HG03280 (cell line): ENCODE data around the gene IQCK.

Experiments
- ATAC-seq: cut with Tn5 transposase; IDR thresholded peaks from one replicate; pipeline ENCODE4 v1.9.1; 2021; ENCODE audit warnings: mild to moderate bottlenecking, moderate library complexity; ENCODE audit not compliant: unreplicated experiment

IQCK gene

DNA sequence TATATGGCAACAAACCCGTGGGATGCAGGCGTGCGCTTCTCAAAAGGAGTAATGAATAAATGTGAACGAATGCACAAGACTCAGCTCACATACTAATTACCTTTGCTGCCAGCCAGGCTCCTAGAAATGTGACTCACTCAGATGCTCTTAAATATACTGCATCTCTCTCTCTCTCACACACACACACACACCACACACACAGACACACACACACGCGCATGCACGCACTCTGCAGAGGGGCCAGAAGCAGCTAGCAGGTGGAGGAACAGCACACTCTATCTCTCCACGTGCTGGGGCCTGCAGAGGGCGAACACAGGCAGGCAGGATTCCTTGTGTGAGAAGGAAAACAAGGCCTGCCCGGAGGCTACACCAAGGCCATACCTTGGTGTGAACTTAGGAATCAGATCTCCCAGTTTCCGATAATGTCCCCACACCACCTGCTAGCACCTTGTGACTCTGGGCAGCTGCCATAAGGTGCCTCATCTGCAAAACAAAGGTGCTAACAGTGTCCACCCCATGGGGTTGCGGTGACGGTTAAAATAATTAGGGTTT is 161.2 kb downstream of the IQCK start:
- no peak for ATAC-seq

DNA sequence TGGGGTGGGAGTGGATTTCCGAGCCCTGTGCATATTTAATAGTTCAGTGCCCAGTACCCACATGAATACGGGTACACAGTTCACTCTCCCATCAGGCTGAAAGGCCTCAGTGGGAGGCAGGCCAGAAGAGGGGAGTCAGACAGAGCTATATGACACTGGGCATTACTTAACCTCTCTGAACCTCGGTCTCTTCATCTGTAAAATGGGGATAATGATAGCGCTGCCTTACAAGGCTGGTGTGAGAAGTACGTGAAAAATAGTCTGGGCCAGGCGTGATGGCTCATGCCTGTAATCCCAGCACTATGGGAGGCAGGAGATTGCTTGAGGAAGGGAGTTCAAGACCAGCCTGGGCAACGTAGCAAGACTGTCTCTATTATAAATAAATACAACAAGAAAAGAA is 163.0 kb downstream of the IQCK start:
- ATAC-seq, result no peak

DNA sequence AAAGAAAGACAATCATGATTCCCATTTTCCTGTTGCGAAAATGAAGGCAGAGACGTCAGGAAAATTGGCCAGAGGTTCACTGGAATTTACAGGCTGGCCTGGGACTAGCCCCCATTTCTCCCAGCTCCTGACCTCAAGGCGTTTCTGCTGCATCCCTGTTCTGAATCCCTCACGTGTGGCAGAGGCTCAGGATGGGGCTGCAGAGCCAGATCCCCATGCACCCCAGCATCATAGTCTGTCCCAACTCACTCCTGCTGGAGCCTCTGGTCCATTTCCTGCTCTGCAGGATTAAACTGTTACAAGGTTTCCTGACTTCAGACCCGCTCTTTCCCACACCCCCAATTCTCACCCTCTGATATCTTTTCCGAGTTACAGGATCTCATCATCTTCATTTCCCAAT is 163.7 kb downstream of the IQCK start:
- ATAC-seq, result no peak

DNA sequence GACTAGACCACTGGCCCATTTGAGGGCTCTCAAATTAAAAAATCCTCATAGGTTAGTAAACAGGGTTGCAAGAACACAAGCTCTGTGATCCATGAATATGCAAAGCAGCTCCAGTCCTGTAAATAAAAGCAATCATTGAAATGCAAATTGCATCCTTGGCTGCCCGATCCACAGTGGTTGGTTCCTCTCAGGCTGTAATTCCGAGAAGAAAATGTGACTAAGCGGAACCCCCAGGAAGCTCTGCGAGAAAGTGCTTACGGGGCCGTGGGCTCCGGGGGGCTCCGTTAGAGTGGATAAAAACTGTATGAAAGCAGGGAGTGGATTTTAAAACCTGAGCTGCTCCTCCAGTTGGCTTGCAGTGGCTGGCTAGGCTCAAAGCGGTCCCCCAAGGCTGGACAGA is 164.1 kb downstream of the IQCK start:
- ATAC-seq, result no peak

DNA sequence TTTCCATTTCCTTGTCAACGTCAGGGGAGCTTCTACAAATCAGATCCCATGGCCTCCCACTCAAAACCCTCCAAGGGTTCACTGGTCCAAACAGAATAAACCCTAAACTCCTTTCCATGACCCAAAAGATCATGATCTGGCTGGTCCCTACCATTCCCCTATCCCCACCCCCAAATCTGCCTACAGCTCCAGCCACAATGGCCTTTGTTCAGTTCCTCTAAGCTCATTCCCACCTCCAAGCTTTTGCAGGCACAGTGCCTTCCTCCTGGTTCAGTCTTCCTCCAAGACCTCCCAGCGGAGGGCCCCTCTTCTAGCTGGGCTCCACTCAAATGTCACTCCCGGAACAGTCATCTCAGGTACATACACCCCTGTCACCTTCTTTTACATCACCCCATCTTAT is 164.6 kb downstream of the IQCK start:
- no peak for ATAC-seq

DNA sequence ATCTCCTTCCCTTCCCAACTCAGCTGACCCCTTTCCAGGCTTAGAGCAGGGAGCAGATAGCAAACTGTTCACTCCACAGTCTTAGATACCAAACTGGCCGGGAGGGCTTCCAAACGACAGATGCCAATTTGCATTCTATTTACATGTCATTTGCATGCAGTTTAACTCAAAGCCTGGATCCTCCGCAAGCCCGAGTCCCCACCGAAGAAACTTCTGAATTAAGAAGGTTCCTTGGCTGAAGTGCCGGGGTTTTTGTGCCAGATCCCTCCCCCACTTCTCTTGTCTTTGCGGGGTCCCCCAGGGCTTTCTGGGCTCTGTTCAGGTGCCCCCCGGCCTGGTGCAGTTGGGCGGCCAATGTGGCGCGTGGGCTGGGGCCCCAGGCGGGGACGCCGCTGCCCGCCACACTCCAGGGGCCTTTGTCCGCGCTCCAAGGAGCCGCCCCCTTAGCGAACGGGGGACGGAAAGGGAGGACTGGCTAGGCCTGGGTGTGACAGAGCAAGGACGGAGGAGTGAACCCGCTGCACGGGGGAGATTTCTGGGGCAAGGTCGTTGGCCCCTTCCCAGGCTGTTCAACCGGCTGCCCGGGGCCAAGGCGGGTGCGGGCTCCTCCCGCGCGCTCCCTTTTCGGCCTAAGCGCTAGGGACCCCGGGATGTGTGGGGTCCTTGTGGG is 165.4 kb downstream of the IQCK start:
- ATAC-seq, result no peak

GRCh38 chr16:19883966-19884485 is 166.0 kb downstream of the IQCK start:
- no peak for ATAC-seq

DNA sequence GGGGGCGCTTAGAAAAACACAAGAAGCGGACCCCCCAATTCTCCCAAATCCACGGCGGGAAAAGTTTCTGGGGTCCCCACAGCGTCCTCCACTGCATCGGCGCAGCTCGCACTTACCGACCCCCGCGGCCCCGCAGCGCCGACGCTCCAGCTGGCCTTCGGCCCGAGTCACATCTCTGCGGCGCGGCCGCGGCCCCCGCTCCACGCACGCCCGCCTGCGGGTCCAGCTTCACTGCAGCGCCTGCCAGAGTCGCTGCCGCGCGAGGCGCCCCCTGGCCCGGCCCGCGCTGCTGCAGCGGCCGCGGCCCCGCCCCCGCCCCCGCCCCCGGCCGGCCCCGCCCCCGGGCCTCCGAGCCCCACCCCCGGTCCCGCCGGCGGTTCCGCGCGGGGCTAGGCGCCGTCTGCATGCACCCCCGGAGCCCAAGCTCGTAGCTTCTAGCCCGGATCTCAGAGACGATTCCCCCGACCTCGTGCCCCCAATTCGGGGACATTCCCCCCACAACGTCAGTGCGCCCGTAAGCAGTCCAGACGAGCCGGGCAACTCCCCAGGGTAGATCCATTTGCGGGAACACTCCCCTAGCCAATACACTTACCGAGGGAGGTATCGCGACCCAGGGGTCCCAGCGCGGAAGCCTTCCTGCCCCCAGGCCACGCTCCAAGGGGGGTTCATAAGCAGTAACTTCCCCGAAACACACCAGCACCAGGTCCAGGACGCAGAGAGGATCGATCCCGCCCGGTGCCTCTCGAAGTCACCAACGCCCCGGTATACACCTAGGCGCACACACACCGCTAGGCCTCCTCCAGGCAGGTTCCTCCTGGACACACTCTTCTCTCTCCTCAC is 166.8 kb downstream of the IQCK start, which contains the start of gene GPRC5B:
Gene GPRC5B, minus strand, starts transcription at position 238 of the 840 bp plus-strand sequence. CDS start 12,003 bp downstream, outside the sequence.
- no peak for ATAC-seq

DNA sequence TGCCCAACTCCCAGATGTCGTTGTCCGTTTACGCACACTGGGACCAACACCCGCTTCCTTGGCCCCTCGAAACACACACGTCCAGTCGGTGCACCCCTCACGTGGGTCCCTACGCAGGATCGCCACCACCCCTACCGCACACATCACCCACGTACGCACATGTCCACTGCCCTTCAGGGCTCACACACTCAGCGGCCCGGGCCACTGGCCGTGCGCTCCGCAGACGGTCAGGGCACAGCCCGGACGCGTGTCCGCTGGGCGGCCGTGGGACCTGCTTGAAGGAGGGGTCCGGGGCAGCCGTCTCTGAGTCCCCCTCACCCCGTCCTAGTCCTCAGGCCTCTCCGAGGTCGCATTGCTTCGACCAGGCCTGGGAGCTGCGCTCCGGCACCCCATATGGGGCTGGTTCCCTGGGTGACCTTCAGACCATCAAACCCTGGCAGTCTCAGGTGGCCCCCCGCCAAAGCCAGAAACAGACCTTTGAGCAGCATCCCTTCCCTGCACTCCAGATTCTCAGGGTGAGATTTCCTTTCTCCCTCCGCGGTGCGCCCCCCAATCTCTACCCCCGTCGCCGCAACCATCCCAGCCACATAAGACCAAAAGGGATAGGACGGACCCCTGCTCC is 167.5 kb downstream of the IQCK start:
- no peak for ATAC-seq

- ATAC-seq, result no peak
These were observed 168.2 kb downstream of the IQCK start for GRCh38 chr16:19886073-19886941.

GRCh38 chr16:19888834-19889233 is 170.8 kb downstream of the IQCK start:
- no peak for ATAC-seq

DNA sequence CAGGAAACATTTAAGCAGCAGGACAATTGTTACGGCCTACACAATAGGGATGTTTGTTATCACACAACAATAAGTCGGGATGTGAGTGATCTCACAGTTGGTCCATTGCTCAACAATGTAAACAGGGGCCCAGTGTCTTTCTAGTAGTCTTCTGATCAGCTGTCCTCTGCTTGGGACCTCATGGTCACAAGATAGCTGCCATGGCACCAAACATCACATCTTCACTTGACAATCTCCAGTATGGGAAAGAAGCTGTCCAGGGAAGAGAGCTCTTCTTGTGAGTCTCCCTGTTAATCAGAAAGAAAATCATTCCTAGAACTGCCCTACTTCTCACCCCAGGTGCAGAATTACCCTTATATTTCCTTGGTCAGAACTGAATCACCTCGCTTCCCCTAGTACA is 172.8 kb downstream of the IQCK start:
- ATAC-seq, result no peak

GRCh38 chr16:19892902-19893301 is 174.8 kb downstream of the IQCK start:
- no peak for ATAC-seq

- no peak for ATAC-seq
These were observed 176.5 kb downstream of the IQCK start for GRCh38 chr16:19894586-19894985.

GRCh38 chr16:19896951-19897350 is 178.9 kb downstream of the IQCK start:
- ATAC-seq, result no peak

DNA sequence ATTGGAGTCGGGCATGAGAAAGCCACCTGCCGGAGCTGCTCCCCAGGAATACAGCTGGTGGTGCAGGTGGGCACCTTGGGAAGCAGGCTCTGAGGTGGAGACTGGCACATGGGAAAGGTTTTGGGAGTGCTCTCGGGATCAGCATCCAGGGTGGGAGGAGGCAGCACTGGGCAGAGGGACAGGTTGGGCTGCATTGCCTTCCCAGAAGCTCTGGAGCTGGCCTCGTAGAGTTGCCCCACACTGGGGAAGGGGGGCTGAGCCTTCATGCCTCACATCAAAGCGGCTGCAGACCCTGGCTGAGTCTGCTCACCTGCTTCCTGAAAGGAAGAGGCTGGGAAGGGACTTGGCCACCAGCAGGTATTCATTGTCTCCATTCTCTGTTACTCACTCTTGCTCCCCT is 180.1 kb downstream of the IQCK start:
- no peak for ATAC-seq

GRCh38 chr16:19898924-19899604 is 181.0 kb downstream of the IQCK start:
- ATAC-seq, result no peak

DNA sequence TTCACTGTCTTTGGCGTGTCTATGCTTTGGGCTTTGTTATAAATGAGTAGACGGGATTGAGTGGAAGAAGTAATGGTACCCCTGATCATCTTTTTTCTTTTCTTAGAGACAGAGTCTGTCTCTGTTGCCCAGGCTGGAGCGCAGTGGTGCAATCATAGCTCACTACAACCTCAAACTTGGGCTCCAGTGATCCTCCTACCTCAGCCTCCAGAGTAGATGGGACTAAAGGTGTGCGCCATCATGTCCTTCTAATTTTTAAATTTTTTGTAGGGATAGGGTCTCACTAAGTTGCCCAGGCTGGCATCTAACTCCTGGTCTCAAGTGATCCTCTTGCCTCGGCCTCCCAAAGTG is 181.5 kb downstream of the IQCK start:
- no peak for ATAC-seq

DNA sequence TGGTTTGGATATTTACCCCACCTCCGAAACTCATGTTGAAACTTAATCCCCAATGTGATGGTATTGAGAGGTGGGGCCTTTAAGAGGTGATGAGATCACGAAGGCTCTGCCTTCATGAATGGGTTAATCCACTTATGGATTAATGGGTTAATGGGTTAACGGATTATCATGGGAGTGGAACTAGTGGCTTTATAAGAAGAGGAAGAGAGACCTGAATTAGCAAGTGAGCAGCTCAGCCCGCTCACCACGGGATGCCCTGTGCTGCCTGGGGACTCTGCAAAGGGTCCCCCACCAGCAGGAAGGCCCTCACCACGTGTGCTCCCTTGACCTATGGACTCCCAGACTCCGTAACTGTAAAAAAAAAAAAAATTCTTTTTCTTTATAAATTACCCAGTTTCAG is 183.1 kb downstream of the IQCK start:
- no peak for ATAC-seq
